ENCODE measurements around the gene SLC23A2.

DNA sequence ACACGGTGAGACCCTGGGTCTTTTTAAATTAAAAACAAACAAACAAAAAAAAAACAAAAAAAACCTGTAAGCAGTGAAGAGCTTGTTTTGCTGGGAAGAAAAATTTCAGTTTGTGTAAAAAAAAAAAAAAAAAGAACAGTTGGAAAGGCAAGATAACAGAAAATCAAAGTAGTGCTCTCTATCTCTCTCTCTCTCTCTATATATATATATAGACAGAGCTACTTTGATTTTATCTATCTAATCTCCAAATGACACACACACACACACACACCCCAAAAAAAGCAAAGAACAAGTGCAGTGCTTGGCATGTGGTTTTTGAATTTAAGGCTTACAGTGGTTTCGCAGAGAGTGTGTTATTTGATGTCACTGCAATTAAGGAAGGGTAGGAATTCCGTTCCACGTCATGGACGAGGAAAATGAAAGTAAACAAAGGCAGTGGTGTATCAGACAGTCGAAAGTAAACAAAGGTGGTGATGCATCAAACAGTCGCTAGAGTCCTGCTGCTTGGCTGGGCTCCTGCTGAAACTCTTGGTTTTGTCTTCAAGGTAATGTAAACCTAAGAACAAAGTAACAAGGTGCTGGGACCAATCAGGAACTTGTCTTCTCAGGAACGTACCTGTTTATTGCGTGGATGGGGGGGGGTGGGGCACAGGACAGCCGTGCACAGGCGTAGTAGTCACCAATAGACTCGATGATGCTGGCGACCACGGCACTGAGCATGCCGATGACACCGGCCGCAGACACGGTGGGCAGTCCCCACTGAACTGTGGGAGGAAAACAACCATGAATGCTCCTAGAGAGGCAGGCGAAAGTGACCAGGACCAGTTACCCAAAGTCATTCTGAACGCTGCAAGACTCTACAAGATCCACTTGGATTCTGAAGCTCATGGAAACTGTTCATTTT is 131.8 kb downstream of the SLC23A2 start:
- TF ChIP-seq CTCF (IDR thresholded peaks at IDR 0.05) = no peak
- no peak for TF ChIP-seq POLR2A (IDR thresholded peaks at IDR 0.05)
